NCI-H526 treated with DMSO at 0.1 percent for 48 hours (cell line): Measurements from ENCODE around the gene IL15RA.
"Not testable (repeated sequence)": the region's sequence is repeated elsewhere in the genome, so short reads cannot be mapped to it uniquely, and the experiment has no call there.

Experiments
- DNase-seq: peaks from one replicate; lab custom pipeline; 2025; lab: John Stamatoyannopoulos, UW

The IL15RA gene

GRCh38 chr10:5921746-5922145, 55.6 kb downstream of the IL15RA start:
- DNase-seq: no peak

- DNase-seq: no peak
Observed at GRCh38 chr10:5919568-5919967, 57.8 kb downstream of the IL15RA start.

- DNase-seq: no peak
Observed at GRCh38 chr10:5918763-5919162, 58.6 kb downstream of the IL15RA start.

DNA sequence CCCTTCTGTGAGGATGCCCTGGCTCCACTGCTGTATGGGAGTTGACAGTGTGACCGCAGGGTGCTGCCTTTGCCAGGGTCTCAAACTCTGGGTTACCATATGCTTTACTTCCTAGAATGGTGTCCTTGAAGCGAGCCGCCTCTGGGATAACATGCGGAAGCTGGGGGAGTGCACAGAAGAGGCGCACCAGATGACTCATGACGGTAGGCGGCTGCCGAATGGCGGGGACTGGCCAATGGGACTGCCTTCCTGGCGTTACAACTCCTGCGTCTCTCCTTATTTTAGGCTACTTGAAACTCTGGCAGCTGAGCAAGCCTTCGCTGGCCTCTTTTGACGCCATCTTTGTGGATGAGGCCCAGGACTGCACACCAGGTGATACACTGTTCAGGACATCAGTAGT, 60.0 kb downstream of the IL15RA start:
- DNase-seq: no peak

DNA sequence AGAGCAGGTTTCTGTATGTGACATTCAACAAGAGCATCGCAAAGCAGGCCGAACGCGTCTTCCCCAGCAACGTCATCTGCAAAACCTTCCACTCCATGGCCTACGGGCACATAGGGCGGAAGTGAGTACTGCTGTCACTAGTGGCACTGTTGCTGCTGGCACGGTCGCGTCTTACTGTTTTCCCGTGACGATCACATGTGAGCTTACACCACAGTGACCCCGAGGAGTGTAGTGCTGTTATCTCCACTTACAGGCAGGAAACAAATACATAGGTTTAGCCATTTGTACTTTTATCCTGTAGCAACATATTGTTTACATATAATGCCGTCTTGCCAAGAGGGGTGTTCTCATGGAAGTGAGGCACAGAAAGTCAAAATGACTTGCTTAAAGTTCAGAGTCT, 61.9 kb downstream of the IL15RA start:
- DNase-seq: no peak

- no peak for DNase-seq
Observed at GRCh38 chr10:5913736-5914135, 63.6 kb downstream of the IL15RA start.

DNA sequence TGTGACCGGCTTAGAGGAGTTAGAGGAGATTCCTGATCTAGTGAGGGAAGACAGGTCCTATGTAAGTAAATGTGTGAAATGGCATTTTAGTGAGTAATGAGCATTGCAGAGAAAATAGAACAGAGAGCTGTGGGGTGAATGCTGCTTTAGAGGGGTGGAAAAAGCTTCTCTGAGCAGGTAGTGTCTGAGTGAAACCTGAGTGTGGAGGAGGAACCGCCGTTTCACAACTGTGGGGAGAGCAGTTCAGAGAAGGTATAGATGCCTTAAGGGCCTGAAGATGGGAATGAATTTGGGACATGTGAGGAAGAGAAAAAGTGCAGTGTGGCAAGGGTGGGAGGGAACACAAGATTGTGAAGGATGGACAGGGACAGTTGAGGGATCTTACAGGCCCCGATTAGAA, 65.7 kb downstream of the IL15RA start:
- no peak for DNase-seq

- no peak for DNase-seq
Observed at GRCh38 chr10:5910323-5911100, 66.8 kb downstream of the IL15RA start.

DNA sequence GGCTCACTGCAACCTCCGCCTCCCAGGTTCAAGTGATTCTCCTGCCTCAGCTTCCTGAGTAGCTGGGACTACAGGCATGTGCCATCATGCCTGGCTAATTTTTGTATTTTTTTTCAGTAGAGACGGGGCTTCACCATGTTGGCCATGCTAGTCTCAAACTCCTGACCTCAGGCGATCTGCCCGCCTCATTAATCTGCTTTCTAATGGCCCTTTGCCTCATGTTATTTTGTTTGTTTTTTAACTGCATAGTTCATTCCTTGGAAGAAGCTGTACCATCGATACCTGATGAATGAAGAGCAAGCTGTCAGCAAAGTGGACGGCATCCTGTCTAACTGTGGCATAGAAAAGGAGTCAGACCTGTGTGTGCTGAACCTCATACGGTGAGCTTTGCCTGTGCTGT, 68.7 kb downstream of the IL15RA start:
- DNase-seq: not testable (repeated sequence)

- DNase-seq: no peak
Observed at GRCh38 chr10:5906651-5907050, 70.7 kb downstream of the IL15RA start.

DNA sequence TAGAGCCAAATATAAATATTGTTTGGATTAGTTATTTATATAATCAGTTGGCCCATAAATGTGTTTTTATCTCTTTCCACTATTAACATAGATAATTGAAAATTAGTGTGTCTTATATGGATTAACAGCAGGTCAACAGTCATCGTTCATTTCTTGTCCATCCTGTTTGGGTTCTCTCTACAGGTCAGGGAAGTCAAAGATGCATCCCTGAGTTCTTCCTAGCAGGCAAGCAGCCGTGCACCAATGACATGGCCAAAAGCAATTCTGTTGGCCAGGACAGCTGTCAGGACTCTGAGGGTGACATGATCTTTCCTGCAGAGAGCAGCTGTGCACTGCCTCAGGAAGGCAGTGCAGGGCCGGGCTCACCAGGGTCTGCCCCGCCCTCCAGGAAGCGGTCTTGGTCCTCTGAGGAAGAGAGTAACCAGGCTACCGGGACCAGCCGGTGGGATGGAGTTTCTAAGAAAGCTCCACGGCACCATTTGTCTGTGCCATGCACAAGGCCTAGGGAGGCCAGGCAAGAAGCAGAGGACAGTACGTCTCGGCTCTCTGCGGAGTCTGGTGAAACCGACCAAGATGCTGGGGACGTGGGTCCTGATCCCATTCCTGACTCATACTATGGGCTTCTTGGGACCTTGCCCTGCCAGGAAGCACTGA, 71.4 kb downstream of the IL15RA start:
- DNase-seq: no peak

DNA sequence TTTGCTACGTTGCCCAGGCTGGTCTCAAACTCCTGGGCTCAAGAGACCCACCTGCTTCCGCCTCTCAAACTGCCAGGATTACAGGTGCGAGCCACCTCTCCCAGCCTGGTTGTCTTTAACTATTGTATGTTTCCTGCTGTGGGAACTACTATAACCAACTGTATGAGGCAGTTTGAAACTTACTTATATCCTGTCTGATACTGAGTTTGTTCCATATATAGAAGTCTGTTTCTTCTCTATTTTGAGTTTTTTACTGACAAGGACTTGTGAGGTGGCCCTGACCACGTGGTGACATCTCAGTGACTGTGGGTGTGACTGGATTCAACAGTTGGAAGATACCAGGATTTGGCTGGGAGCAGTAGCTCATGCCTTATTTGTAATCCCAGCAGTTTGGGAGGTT, 73.1 kb downstream of the IL15RA start:
- no peak for DNase-seq

- no peak for DNase-seq
Observed at GRCh38 chr10:5903563-5903962, 73.8 kb downstream of the IL15RA start.

DNA sequence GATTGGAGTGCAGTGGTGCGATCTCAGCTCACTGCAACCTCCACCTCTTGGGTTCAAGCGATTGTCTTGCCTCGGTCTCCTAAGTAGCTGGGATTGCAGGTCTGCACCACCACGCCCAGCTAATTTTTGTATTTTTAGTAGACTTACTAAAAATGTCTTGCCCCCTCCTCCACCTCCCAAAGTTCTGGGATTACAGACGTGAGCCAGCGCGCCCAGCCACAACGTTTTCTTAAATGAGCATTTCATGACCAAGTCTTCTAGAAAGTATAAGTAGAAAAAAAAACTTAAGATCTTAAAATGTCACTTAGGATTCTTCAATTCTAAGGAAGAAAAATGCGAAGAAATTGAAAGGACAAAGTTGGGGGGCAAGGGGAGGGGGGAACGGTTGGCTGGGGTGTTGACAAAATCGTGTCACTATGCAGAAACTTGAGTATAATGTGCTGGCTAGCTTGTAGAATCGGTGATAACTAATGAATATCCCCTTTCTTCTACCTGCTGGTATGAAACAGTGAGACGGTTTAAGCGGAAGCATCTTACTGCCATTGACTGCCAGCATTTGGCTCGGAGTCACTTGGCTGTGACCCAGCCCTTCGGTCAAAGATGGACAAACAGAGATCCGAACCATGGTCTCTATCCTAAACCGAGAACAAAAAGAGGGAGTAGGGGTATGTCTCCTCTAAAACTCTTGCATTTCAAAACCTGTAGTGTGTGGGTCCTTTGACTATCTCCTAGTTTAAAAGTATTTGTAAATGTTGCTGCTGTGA, 74.7 kb downstream of the IL15RA start:
- DNase-seq: no peak
